AG09319 (cell line): ENCODE measurements around the gene CDC26.
A peak's percentile ranks its signal among the peaks of the same experiment; 100 is the strongest.
"Not testable (repeated sequence)": the region's sequence is repeated elsewhere in the genome, so short reads cannot be mapped to it uniquely, and the experiment has no call there.

Source experiments
- DNase-seq: peaks from one replicate; pipeline ENCODE4 v3.0.0-alpha.2; 2010; ENCODE audit warnings: low read depth; ENCODE audit errors: extremely low read depth
- CTCF ChIP-seq: IDR thresholded peaks from 2 replicates; pipeline ENCODE4 v1.5.1; 2011; ENCODE audit warnings: low read depth, mild to moderate bottlenecking, inconsistent platforms, low read length, moderate library complexity

Gene CDC26

GRCh38 chr9:113301548-113301947 is 26.2 kb upstream of the CDC26 start:
- no peak for DNase-seq
- TF ChIP-seq CTCF, result no peak

- DNase-seq, result no peak
- TF ChIP-seq CTCF, result no peak
Observed at GRCh38 chr9:113299800-113300292, 24.5 kb upstream of the CDC26 start.

- no peak for DNase-seq
- no peak for TF ChIP-seq CTCF
Observed at GRCh38 chr9:113298924-113299770, 23.8 kb upstream of the CDC26 start.

GRCh38 chr9:113298311-113298710 is 22.9 kb upstream of the CDC26 start:
- no peak for TF ChIP-seq CTCF
- no peak for DNase-seq

DNA sequence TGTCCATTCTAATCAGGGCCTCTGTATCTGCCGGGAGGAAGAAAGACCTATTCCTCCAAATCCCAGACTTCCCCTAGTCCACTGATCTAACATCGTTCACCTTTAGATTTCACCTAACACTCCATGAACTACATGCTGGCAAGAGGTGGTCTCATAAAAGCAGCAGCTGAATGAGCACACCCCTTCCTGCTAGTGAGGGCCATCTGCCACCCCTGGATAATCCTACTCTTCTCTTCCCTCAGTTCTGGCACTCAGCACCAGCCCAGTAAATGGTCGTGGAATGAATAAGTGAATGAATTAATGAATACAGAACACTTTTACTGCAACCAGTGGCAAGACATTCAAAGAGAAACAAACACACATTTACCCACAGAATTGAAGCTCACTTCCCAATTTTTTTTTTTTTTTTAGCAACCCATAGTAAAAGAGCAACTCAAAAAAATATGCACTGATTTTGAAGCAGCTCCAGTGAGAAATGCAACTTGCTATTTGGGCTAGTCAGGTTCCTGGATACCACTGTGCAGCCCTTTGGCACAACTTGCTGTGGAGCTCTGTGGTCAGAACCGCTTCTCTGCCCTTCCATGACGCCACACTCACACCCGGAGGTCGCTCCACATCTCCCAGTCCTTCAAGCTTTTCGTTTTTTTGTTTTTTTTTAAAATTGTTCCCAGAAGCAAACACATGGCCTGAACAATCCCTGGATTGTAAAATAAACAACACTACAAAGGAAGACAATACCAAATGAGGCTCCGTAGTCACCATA is 21.6 kb upstream of the CDC26 start:
- no peak for DNase-seq
- no peak for TF ChIP-seq CTCF

DNA sequence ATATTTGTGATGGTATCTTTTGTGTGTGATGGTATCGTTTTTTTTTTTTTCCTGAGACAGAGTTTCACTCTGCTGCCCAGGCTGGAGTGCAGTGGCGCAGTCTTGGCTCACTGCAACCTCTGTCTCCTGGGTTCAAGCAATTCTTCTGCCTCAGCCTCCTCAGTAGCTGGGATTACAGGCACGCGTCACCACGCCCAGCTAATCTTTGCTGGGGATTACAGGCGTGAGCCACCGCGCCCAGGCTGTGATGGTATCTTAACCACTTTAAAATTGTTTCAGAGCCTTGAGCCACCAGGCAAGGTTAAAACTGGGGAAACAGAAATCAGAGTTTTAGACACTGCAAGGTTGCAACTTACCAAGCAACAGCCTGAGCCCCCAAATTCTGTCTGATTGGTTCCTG is 20.9 kb upstream of the CDC26 start:
- DNase-seq, result not testable (repeated sequence)

GRCh38 chr9:113293285-113293878 is 18.0 kb upstream of the CDC26 start:
- no peak for TF ChIP-seq CTCF
- peak; percentile 67 for DNase-seq
